CD14-positive monocyte (primary cell): Measurements from ENCODE around the gene KHDRBS2. TPM values are rescaled to one million over a fixed set of nuclear protein-coding genes. Genes with fewer than 3 reads are reported as not detected.

ENCODE experiments used
- DNase-seq, 3 donors: peaks; one replicate each; pipeline ENCODE4 v3.0.0-alpha.2; 2011 to 2022
- H2AFZ ChIP-seq: 2 replicates; pipeline ENCODE4 v1.6.0; 2012; ENCODE audit warnings: mild to moderate bottlenecking, low read depth, low read length, inconsistent platforms; ENCODE audit not compliant: insufficient read depth, poor library complexity, severe bottlenecking
- H3K27ac ChIP-seq, 2 donors: 1 replicate in 1 of 2; 2 replicates in 1 of 2; pipeline ENCODE4 v1.5.1; 2012 to 2013; ENCODE audit warnings: low read length in 2 of 2, control low read depth in 1 of 2, inconsistent platforms in 1 of 2, low read depth in 1 of 2, mild to moderate bottlenecking in 1 of 2
- H3K27me3 ChIP-seq, 2 donors: one replicate each; pipeline versions ENCODE4 v1.6.0 to v1.6.1; 2011 to 2013; ENCODE audit warnings: low read length in 2 of 2; ENCODE audit not compliant: control insufficient read depth in 2 of 2, insufficient read depth in 2 of 2
- H3K36me3 ChIP-seq, 2 donors: replicated peaks in 1 of 2; 1 replicate in 1 of 2; 2 replicates in 1 of 2; pipeline versions ENCODE4 v1.5.1 to v1.6.1; 2012 to 2013; ENCODE audit warnings: low read length in 2 of 2, control low read depth in 1 of 2, inconsistent platforms in 1 of 2, mild to moderate bottlenecking in 1 of 2; ENCODE audit not compliant: insufficient read depth in 2 of 2, control insufficient read depth in 1 of 2
- H3K4me1 ChIP-seq, 2 donors: 1 replicate in 1 of 2; 2 replicates in 1 of 2; pipeline versions ENCODE4 v1.5.1 to v1.6.1; 2012 to 2013; ENCODE audit warnings: low read length in 2 of 2, control low read depth in 1 of 2, inconsistent platforms in 1 of 2, mild to moderate bottlenecking in 1 of 2, moderate library complexity in 1 of 2; ENCODE audit not compliant: insufficient read depth in 2 of 2, control insufficient read depth in 1 of 2
- H3K4me2 ChIP-seq: replicated peaks from 2 replicates; pipeline ENCODE3; 2012; ENCODE audit warnings: low read length, moderate library complexity, mild to moderate bottlenecking; ENCODE audit not compliant: poor library complexity, severe bottlenecking; ENCODE audit errors: extremely low read depth
- H3K4me3 ChIP-seq, 3 experiments: fragments of 200-600 bp in 1 of 3; sonication (generic) in 1 of 3; replicated peaks in 1 of 3; 1 replicate in 2 of 3; 2 replicates in 1 of 3; pipeline ENCODE4 v1.5.1; 2011 to 2013; ENCODE audit warnings: low read length in 3 of 3, mild to moderate bottlenecking in 3 of 3, control low read depth in 2 of 3, low read depth in 2 of 3, inconsistent platforms in 1 of 3, moderate library complexity in 1 of 3
- H3K79me2 ChIP-seq: 2 replicates; pipeline ENCODE4 v1.6.0; 2012; ENCODE audit warnings: mild to moderate bottlenecking, control low read depth, inconsistent platforms, low read length, moderate library complexity; ENCODE audit not compliant: insufficient read depth
- H3K9ac ChIP-seq: 2 replicates; pipeline ENCODE4 v1.6.0; 2017; ENCODE audit warnings: low read length, mild to moderate bottlenecking; ENCODE audit not compliant: insufficient read depth, poor library complexity, severe bottlenecking
- H3K9me3 ChIP-seq, 2 donors: replicated peaks in 1 of 2; 1 replicate in 1 of 2; 2 replicates in 1 of 2; pipeline versions ENCODE4 v1.5.1 to v1.6.1; 2012 to 2013; ENCODE audit warnings: low read length in 2 of 2, control low read depth in 1 of 2; ENCODE audit not compliant: control insufficient read depth in 1 of 2, insufficient read depth in 1 of 2
- H4K20me1 ChIP-seq: 2 replicates; pipeline ENCODE4 v1.6.0; 2012; ENCODE audit warnings: mild to moderate bottlenecking, low read length, control low read depth, moderate library complexity; ENCODE audit not compliant: insufficient read depth
- H3K27ac Mint-ChIP-seq, 7 donors: one replicate each; pipeline ENCODE4 v1.8.0; 2020; ENCODE audit warnings: mild to moderate bottlenecking in 7 of 7, mixed read lengths in 7 of 7, moderate library complexity in 6 of 7, inconsistent platforms in 2 of 7
- H3K27me3 Mint-ChIP-seq, 3 donors: one replicate each; pipeline ENCODE4 v1.8.0; 2021 to 2022; ENCODE audit warnings: low read depth in 3 of 3, mild to moderate bottlenecking in 3 of 3, mixed read lengths in 3 of 3, moderate library complexity in 3 of 3, inconsistent platforms in 1 of 3
- H3K36me3 Mint-ChIP-seq, 2 donors: one replicate each; pipeline ENCODE4 v1.8.0; 2020; ENCODE audit warnings: mixed read lengths in 2 of 2, inconsistent platforms in 1 of 2, mild to moderate bottlenecking in 1 of 2
- H3K4me1 Mint-ChIP-seq: one replicate; pipeline ENCODE4 v1.8.0; 2020; ENCODE audit warnings: mild to moderate bottlenecking, mixed read lengths
- H3K4me3 Mint-ChIP-seq, 2 donors: one replicate each; pipeline ENCODE4 v1.8.0; 2020; ENCODE audit warnings: mild to moderate bottlenecking in 2 of 2, mixed read lengths in 2 of 2, moderate library complexity in 1 of 2
- H3K9me3 Mint-ChIP-seq, 7 donors: one replicate each; pipeline ENCODE4 v1.8.0; 2020 to 2022; ENCODE audit warnings: mixed read lengths in 7 of 7, mild to moderate bottlenecking in 6 of 7, moderate library complexity in 6 of 7, inconsistent platforms in 2 of 7
- WGBS: methylation state at CpG from one replicate; pipeline ENCODE4 v1.1.5; 2013; ENCODE audit warnings: missing lambda C conversion rate; ENCODE audit not compliant: insufficient coverage; 5-methylcytosine and 5-hydroxymethylcytosine counted together
- intact Hi-C, 2 donors: fragments of 100-400 bp; cut with micrococcal nuclease; formaldehyde crosslinking; loops; one replicate each; pipeline versions ENCODE4 v1.15.0 to v1.15.1; 2023
- polyA plus RNA-seq, 3 donors: library from polyadenylated mRNA; depleted of rRNA in 1 of 3; unstranded in 2 of 3; stranded (reverse) in 1 of 3; fragments of 300-500 nt in 2 of 3; fragments of >200 nt in 1 of 3; fragmentation: Illumina TruSeq in 2 of 3; gene quantifications; 1 replicate in 2 of 3; 2 replicates in 1 of 3; pipeline ENCODE4 v1.2.3, GENCODE V29; 2012 to 2021
- TF ChIP-seq, protein P1 (sequence below): fragments of 200-600 bp; IDR thresholded peaks from one replicate; pipeline ENCODE4 v1.8.0; 2022; ENCODE audit warnings: antibody characterized with exemption, mild to moderate bottlenecking

KHDRBS2 gene
- polyA plus RNA-seq, 3 donors, result 0.09 to 0.57 (median 0.14) TPM

GRCh38 chr6:62035952-62036351 is 250.1 kb downstream of the KHDRBS2 start:
- WGBS, result no CpG with 5 or more reads among the region's 1 CpG
- H3K4me3 Mint-ChIP-seq, result no peak overlapping the region
- no peaks in the 10 kb centered on the region for H3K27me3 ChIP-seq
- intact Hi-C loops, result no loop called here
- no peak overlapping the region for H3K4me3 ChIP-seq
- H2AFZ ChIP-seq, result no peak overlapping the region
- no peak overlapping the region for H3K9ac ChIP-seq
- no peaks in the 10 kb centered on the region for H4K20me1 ChIP-seq
- H3K4me1 ChIP-seq, result no peaks in the 10 kb centered on the region
- no peak overlapping the region for H3K27ac Mint-ChIP-seq
- H3K9me3 ChIP-seq, result peaks cover 0 to 7% of the 10 kb centered on the region in 2 donors
- H3K27me3 Mint-ChIP-seq, result no peaks in the 10 kb centered on the region
- peaks cover 3 to 10% (median 5%) of the 10 kb centered on the region in 7 donors for H3K9me3 Mint-ChIP-seq
- no peaks in the 10 kb centered on the region for H3K36me3 Mint-ChIP-seq
- no peaks in the 10 kb centered on the region for H3K79me2 ChIP-seq
- TF ChIP-seq, protein P1, sequence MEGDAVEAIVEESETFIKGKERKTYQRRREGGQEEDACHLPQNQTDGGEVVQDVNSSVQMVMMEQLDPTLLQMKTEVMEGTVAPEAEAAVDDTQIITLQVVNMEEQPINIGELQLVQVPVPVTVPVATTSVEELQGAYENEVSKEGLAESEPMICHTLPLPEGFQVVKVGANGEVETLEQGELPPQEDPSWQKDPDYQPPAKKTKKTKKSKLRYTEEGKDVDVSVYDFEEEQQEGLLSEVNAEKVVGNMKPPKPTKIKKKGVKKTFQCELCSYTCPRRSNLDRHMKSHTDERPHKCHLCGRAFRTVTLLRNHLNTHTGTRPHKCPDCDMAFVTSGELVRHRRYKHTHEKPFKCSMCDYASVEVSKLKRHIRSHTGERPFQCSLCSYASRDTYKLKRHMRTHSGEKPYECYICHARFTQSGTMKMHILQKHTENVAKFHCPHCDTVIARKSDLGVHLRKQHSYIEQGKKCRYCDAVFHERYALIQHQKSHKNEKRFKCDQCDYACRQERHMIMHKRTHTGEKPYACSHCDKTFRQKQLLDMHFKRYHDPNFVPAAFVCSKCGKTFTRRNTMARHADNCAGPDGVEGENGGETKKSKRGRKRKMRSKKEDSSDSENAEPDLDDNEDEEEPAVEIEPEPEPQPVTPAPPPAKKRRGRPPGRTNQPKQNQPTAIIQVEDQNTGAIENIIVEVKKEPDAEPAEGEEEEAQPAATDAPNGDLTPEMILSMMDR, result no peak
- no peak for DNase-seq
- H3K27ac ChIP-seq, result no peak overlapping the region
- no peak overlapping the region for H3K4me2 ChIP-seq
- no peaks in the 10 kb centered on the region for H3K36me3 ChIP-seq
- no peaks in the 10 kb centered on the region for H3K4me1 Mint-ChIP-seq

GRCh38 chr6:62013719-62014118 is 272.3 kb downstream of the KHDRBS2 start:
- H3K9me3 ChIP-seq, result peaks cover 8 to 13% of the 10 kb centered on the region in 2 donors
- TF ChIP-seq, protein P1, result no peak
- Mint-ChIP-seq H3K4me1 (no peaks in the 10 kb centered on the region), H3K36me3 (no peaks in the 10 kb centered on the region), H3K27me3 (no peaks in the 10 kb centered on the region), H3K4me3 (no peak overlapping the region), H3K27ac (no peak overlapping the region), H3K9me3 (peaks cover 3 to 17% (median 8%) of the 10 kb centered on the region in 7 donors)
- no peak overlapping the region for H3K27ac ChIP-seq
- DNase-seq, result no peak
- H3K9ac ChIP-seq, result no peak overlapping the region
- no peaks in the 10 kb centered on the region for H3K79me2 ChIP-seq
- no peaks in the 10 kb centered on the region for H3K27me3 ChIP-seq
- H3K4me2 ChIP-seq, result no peak overlapping the region
- intact Hi-C loops, result no loop called here
- no peaks in the 10 kb centered on the region for H3K36me3 ChIP-seq
- H3K4me3 ChIP-seq, result no peak overlapping the region
- WGBS, result 93% methylated on average over 4 of the region's 6 CpGs
- H3K4me1 ChIP-seq, result no peaks in the 10 kb centered on the region
- no peak overlapping the region for H2AFZ ChIP-seq
- H4K20me1 ChIP-seq, result no peaks in the 10 kb centered on the region
